OCI-LY7 (cell line): ENCODE measurements around the gene SYNGR1.

Source experiments
- CTCF ChIP-seq: fragments of 200-600 bp; sonication (generic); conservative IDR thresholded peaks from 2 replicates; pipeline ENCODE4 v1.5.1; 2014; ENCODE audit warnings: mild to moderate bottlenecking, antibody characterized with exemption, low read length, moderate library complexity, mixed read lengths
- EZH2phosphoT487 ChIP-seq: fragments of 200-600 bp; sonication (generic); IDR thresholded peaks from 2 replicates; pipeline ENCODE4 v1.6.1; 2018; ENCODE audit warnings: low read depth, borderline replicate concordance, mild to moderate bottlenecking, mixed run types, antibody characterized with exemption, low read length, moderate library complexity, mixed read lengths

- no peak for TF ChIP-seq CTCF
- no peak for TF ChIP-seq EZH2phosphoT487
These were observed 5.3 kb downstream of the SYNGR1 start for GRCh38 chr22:39355080-39355479.
